WTC11 (cell line): ENCODE data around the gene SLC35G3. TPM values are rescaled to one million over a fixed set of nuclear protein-coding genes. Genes with fewer than 3 reads are reported as not detected.

Experiments
- ATAC-seq: fragments of 200-7000 bp; cut with Tn5 transposase; 2 replicates; pipeline ENCODE4 v1.10.0; 2021; ENCODE audit warnings: mild to moderate bottlenecking, moderate library complexity
- CTCF ChIA-PET: fragments of 300-600 bp; sonication (Branson Sonifier 250); formaldehyde crosslinking; loops from one replicate; lab custom pipeline; 2021; ENCODE audit warnings: antibody characterized with exemption; lab: Charles Lee
- POLR2A ChIA-PET: fragments of 350-600 bp; sonication (Branson Sonifier 250); formaldehyde crosslinking; loops from one replicate; lab custom pipeline; 2021; ENCODE audit warnings: antibody characterized with exemption; lab: Charles Lee
- DNase-seq: peaks from one replicate; pipeline ENCODE4 v3.0.0; 2021; ENCODE audit warnings: low spot score
- H3K27ac Mint-ChIP-seq: 2 replicates; pipeline ENCODE4 v1.8.0; 2021; ENCODE audit warnings: mixed read lengths
- H3K27me3 Mint-ChIP-seq: 2 replicates; pipeline ENCODE4 v1.8.0; 2021; ENCODE audit warnings: low read depth, mild to moderate bottlenecking, moderate library complexity, mixed read lengths
- H3K36me3 Mint-ChIP-seq: 2 replicates; pipeline ENCODE4 v1.8.0; 2021; ENCODE audit warnings: mixed read lengths
- H3K4me1 Mint-ChIP-seq: 2 replicates; pipeline ENCODE4 v1.8.0; 2022; ENCODE audit warnings: mixed read lengths
- H3K4me3 Mint-ChIP-seq: 2 replicates; pipeline ENCODE4 v1.8.0; 2021; ENCODE audit warnings: mild to moderate bottlenecking, moderate library complexity, mixed read lengths
- H3K9me3 Mint-ChIP-seq: 2 replicates; pipeline ENCODE4 v1.8.0; 2021; ENCODE audit warnings: mixed read lengths
- CREM ChIP-seq: sonication (generic); formaldehyde crosslinking; IDR thresholded peaks from 2 replicates; pipeline ENCODE4 v1.8.1; 2022; ENCODE audit warnings: mild to moderate bottlenecking, missing genetic modification reagents, moderate library complexity
- ELF4 ChIP-seq: sonication (generic); formaldehyde crosslinking; IDR thresholded peaks from 2 replicates; pipeline ENCODE4 v1.8.1; 2022; ENCODE audit warnings: low read depth, mild to moderate bottlenecking, moderate library complexity, missing genetic modification reagents
- JUN ChIP-seq: sonication (generic); formaldehyde crosslinking; IDR thresholded peaks from 2 replicates; pipeline ENCODE4 v1.8.0; 2023; ENCODE audit warnings: mild to moderate bottlenecking, missing genetic modification reagents
- MXD4 ChIP-seq: fragments of 250-450 bp; sonication (Bioruptor Pico); IDR thresholded peaks from 2 replicates; pipeline ENCODE4 v1.8.0; 2021; ENCODE audit warnings: mild to moderate bottlenecking, moderate library complexity, borderline replicate concordance
- MYBL2 ChIP-seq: sonication (generic); formaldehyde crosslinking; IDR thresholded peaks from 2 replicates; pipeline ENCODE4 v1.8.1; 2023; ENCODE audit warnings: mild to moderate bottlenecking, moderate library complexity, missing genetic modification reagents
- NFATC4 ChIP-seq: fragments of 250-450 bp; sonication (Bioruptor Pico); IDR thresholded peaks from 2 replicates; pipeline ENCODE4 v1.9.0; 2021; ENCODE audit warnings: mild to moderate bottlenecking
- SMAD3 ChIP-seq: sonication (generic); formaldehyde crosslinking; IDR thresholded peaks from 2 replicates; pipeline ENCODE4 v1.8.0; 2022; ENCODE audit warnings: missing genetic modification reagents, mild to moderate bottlenecking, borderline replicate concordance
- SMAD4 ChIP-seq: sonication (generic); formaldehyde crosslinking; IDR thresholded peaks from 2 replicates; pipeline ENCODE4 v1.8.0; 2022; ENCODE audit warnings: mild to moderate bottlenecking, missing genetic modification reagents
- SOX15 ChIP-seq: fragments of 250-450 bp; sonication (Bioruptor Pico); IDR thresholded peaks from 2 replicates; pipeline ENCODE4 v1.9.0; 2021; ENCODE audit warnings: mild to moderate bottlenecking
- TP53 ChIP-seq: sonication (generic); formaldehyde crosslinking; IDR thresholded peaks from 2 replicates; pipeline ENCODE4 v1.8.1; 2023; ENCODE audit warnings: mild to moderate bottlenecking, missing genetic modification reagents
- ZNF263 ChIP-seq: sonication (generic); formaldehyde crosslinking; IDR thresholded peaks from 2 replicates; pipeline ENCODE4 v1.8.1; 2022; ENCODE audit warnings: low read depth, mild to moderate bottlenecking, moderate library complexity, missing genetic modification reagents
- total RNA-seq: library from RNA; stranded (reverse); gene quantifications from 3 replicates; pipeline ENCODE4 v1.2.3, GENCODE V29; 2021
- TF ChIP-seq, protein P1 (sequence below): sonication (generic); formaldehyde crosslinking; IDR thresholded peaks from 2 replicates; pipeline ENCODE4 v1.8.1; 2022; ENCODE audit warnings: low read depth, missing genetic modification reagents, borderline replicate concordance
- TF ChIP-seq, protein P2 (sequence below): fragments of 250-450 bp; sonication (Bioruptor Pico); IDR thresholded peaks from 2 replicates; pipeline ENCODE4 v1.9.0; 2021; ENCODE audit warnings: mild to moderate bottlenecking
- TF ChIP-seq, protein P3 (sequence below): sonication (generic); formaldehyde crosslinking; IDR thresholded peaks from 2 replicates; pipeline ENCODE4 v1.8.1; 2023; ENCODE audit warnings: mild to moderate bottlenecking, missing genetic modification reagents
- TF ChIP-seq, protein P4 (sequence below): fragments of 250-450 bp; sonication (Bioruptor Pico); conservative IDR thresholded peaks from 2 replicates; pipeline ENCODE4 v1.9.0; 2021; ENCODE audit warnings: mild to moderate bottlenecking
- TF ChIP-seq, protein P5 (sequence below): sonication (generic); formaldehyde crosslinking; conservative IDR thresholded peaks from 2 replicates; pipeline ENCODE4 v1.8.1; 2023; ENCODE audit warnings: mild to moderate bottlenecking, low read depth, missing genetic modification reagents, moderate library complexity

Gene SLC35G3
- total RNA-seq, 1 experiment from 2014 or later, result not detected

DNA sequence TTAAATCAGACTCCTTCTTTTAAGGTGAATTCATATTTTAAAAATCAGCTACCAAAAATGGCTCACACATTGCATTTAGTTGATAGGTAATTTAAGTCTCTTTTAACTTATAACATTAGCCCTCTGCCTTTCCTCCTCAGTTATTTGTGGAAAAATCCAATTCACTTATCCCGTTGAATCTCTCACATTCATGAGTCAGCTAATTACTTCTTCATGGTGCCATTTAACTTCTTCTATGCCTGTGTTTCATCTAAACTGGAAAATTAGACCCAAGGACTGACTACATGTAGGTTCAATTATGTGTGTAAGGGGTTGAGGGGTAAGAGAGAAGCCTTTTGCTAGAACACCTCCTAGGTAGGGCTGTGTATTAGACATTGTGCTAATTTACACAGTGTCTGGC, 30.2 kb upstream of the SLC35G3 start:
- POLR2A ChIA-PET, result no interaction called here
- Mint-ChIP-seq H3K4me3 (no peak overlapping the region), H3K27me3 (peaks cover 17% of the 10 kb centered on the region), H3K4me1 (no peaks in the 10 kb centered on the region), H3K36me3 (peaks cover 3% of the 10 kb centered on the region), H3K27ac (no peak overlapping the region), H3K9me3 (peaks cover 20% of the 10 kb centered on the region)
- DNase-seq (no peak), ATAC-seq (no peak)
- no peak for TF ChIP-seq CREM
- TF ChIP-seq ZNF263 (CRISPR knock-in tag), result no peak
- TF ChIP-seq SMAD4 (CRISPR knock-in tag), result no peak
- CTCF ChIA-PET, result no interaction called here

DNA sequence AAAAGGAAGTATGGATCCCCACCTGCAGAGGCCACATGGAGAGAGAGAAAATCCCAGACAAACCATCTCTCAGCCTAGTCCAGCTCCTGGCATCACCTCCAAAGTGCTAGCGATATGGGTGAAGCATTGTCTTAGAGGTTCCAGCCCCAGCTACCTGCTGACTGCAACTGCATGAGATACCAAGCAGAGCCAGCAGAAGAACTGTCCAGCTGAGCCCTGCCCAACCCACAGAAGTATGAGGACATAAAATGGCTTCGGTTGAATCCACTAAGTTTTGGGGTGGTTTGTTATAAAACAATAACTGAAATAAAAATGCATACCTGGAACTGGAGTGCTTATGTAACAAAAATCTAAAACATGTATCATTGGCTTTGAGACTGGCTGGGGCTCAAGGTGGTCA, 28.3 kb upstream of the SLC35G3 start:
- TF ChIP-seq, protein P1, sequence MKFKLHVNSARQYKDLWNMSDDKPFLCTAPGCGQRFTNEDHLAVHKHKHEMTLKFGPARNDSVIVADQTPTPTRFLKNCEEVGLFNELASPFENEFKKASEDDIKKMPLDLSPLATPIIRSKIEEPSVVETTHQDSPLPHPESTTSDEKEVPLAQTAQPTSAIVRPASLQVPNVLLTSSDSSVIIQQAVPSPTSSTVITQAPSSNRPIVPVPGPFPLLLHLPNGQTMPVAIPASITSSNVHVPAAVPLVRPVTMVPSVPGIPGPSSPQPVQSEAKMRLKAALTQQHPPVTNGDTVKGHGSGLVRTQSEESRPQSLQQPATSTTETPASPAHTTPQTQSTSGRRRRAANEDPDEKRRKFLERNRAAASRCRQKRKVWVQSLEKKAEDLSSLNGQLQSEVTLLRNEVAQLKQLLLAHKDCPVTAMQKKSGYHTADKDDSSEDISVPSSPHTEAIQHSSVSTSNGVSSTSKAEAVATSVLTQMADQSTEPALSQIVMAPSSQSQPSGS (CRISPR knock-in tag), result no peak
- TF ChIP-seq TP53 (CRISPR knock-in tag) (no peak), MXD4 (CRISPR knock-in tag) (no peak), MYBL2 (CRISPR knock-in tag) (no peak), SMAD4 (CRISPR knock-in tag) (no peak), ELF4 (CRISPR knock-in tag) (no peak), SMAD3 (no peak), NFATC4 (CRISPR knock-in tag) (no peak), SOX15 (no peak), JUN (CRISPR knock-in tag) (no peak)
- TF ChIP-seq, protein P2, sequence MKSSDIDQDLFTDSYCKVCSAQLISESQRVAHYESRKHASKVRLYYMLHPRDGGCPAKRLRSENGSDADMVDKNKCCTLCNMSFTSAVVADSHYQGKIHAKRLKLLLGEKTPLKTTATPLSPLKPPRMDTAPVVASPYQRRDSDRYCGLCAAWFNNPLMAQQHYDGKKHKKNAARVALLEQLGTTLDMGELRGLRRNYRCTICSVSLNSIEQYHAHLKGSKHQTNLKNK (CRISPR knock-in tag), result no peak
- TF ChIP-seq, protein P3, sequence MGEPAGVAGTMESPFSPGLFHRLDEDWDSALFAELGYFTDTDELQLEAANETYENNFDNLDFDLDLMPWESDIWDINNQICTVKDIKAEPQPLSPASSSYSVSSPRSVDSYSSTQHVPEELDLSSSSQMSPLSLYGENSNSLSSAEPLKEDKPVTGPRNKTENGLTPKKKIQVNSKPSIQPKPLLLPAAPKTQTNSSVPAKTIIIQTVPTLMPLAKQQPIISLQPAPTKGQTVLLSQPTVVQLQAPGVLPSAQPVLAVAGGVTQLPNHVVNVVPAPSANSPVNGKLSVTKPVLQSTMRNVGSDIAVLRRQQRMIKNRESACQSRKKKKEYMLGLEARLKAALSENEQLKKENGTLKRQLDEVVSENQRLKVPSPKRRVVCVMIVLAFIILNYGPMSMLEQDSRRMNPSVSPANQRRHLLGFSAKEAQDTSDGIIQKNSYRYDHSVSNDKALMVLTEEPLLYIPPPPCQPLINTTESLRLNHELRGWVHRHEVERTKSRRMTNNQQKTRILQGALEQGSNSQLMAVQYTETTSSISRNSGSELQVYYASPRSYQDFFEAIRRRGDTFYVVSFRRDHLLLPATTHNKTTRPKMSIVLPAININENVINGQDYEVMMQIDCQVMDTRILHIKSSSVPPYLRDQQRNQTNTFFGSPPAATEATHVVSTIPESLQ, result no peak
- TF ChIP-seq, protein P4, sequence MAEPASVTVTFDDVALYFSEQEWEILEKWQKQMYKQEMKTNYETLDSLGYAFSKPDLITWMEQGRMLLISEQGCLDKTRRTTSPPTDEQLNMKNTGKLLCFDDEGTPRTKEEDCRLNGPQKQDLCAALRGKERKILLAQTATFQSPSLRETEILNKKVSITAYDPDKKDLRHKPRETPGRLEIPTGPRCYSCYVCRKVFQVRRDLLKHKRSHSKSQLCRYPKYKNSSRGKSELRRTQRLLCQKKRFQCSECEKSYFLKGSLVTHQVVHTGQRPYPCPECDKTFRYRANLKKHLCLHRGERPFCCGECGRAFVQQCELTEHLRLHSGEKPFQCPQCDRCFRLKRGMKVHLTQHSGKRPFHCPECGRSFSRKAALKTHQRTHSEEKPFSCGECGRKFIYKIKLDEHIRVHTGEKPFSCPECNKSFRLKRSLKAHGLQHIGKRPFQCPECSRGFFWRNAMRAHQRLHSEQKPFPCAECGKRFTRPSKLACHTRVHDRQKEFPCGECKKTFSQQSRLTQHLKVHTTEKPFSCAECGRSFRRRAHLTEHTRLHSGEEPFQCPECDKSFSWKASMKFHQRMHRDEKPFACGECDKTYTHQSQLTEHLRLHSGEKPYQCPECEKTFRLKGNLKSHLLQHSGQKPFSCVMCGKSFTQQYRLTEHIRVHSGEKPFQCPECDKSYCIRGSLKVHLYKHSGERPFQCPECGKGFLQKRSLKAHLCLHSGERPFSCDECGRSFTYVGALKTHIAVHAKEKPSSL (CRISPR knock-in tag), result no peak
- TF ChIP-seq, protein P5, sequence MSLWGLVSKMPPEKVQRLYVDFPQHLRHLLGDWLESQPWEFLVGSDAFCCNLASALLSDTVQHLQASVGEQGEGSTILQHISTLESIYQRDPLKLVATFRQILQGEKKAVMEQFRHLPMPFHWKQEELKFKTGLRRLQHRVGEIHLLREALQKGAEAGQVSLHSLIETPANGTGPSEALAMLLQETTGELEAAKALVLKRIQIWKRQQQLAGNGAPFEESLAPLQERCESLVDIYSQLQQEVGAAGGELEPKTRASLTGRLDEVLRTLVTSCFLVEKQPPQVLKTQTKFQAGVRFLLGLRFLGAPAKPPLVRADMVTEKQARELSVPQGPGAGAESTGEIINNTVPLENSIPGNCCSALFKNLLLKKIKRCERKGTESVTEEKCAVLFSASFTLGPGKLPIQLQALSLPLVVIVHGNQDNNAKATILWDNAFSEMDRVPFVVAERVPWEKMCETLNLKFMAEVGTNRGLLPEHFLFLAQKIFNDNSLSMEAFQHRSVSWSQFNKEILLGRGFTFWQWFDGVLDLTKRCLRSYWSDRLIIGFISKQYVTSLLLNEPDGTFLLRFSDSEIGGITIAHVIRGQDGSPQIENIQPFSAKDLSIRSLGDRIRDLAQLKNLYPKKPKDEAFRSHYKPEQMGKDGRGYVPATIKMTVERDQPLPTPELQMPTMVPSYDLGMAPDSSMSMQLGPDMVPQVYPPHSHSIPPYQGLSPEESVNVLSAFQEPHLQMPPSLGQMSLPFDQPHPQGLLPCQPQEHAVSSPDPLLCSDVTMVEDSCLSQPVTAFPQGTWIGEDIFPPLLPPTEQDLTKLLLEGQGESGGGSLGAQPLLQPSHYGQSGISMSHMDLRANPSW (CRISPR knock-in tag), result no peak
- TF ChIP-seq, all 79 proteins: peak for 0
- H3K36me3 Mint-ChIP-seq, result peaks cover 3% of the 10 kb centered on the region
- H3K9me3 Mint-ChIP-seq, result peaks cover 17% of the 10 kb centered on the region
- no peaks in the 10 kb centered on the region for H3K4me1 Mint-ChIP-seq
- ATAC-seq (no peak), DNase-seq (no peak)
- CTCF ChIA-PET, result interaction anchor here (1.2 kb wide), 1 partner anchor 19 kb away, joined by 3 read pairs; no protein-coding TSS in a partner anchor
- H3K27ac Mint-ChIP-seq, result no peak overlapping the region
- POLR2A ChIA-PET, result no interaction called here
- H3K27me3 Mint-ChIP-seq, result peaks cover 17% of the 10 kb centered on the region
- H3K4me3 Mint-ChIP-seq, result no peak overlapping the region
